Measurements from ENCODE around the gene SCO1.
A peak's percentile ranks its signal among the peaks of the same experiment; 100 is the strongest.

SCO1 gene

DNA sequence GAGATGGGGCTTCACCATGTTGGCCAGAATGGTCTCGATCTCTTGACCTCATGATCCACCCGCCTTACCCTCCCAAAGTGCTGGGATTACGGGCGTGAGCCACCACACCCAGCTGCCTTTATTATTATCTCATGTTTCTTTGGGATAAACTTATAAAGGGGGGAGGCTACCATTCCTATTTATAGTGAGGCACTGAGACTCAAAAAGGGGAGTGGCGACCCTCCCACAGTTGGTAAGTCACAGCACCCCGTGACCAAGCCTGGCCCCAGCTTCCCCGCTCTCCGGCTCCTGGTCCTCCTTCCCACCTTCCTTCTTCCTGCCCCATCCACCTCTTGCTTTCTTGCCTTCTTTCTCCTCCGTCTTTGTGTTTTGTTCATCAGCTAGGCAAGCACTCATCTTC, 45.4 kb downstream of the SCO1 start:
- DNase-seq = no peak

DNA sequence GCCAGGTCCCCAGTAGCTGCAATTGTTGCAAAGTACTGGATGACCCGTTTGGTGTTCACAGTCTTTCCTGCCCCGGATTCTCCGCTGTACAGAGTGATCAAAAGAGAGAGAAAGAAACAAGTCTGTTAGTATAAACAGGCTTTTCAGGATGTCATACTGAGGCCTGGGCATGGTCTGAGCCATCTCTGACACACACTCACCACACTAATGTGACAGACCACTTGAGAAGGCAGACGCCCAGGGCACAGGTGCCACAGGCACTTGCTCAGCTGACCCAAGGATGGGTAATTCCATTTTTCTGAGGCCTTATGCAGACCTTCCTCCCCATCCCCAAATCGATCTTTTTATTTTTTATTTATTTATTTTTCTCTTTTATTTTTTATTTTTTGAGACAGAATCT, 47.7 kb downstream of the SCO1 start:
- DNase-seq = no peak

DNA sequence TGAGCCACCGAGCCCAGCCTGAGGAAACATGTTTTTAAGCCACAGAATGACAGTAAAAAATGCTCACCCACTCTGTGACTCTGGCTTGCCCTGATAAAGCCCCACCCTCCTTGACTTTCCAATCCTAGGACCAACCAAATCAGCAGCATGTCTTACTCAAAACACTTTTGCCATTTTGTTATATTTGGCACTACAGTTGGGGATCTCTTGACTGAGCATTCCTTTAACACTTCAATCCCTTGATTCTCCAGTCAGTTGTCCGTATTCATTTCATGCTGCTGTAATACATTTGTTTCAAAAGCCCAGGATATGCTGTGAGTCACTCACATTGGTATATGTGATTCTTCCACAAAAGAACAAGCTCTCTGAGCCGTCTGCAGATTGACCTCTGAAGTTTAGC, 48.4 kb downstream of the SCO1 start:
- DNase-seq = no peak

DNA sequence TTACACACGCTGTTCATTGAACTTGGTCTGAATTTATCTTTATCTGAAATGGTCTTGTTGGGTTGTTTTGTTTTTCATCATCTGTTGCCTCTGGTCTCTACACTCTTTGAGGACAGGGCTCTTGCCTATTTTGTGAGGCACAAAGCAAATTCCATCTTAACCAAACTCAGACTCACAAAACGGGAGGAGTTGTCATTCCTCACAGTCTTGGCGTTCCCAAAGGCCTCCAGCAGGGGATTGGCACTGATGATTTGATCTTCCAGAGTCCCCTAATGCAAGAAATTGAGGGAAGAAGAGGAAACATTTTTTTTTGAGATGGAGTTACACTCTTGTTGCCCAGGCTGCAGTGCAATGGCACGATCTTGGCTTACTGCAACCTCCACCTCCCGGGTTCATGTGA, 49.0 kb downstream of the SCO1 start:
- DNase-seq = no peak

DNA sequence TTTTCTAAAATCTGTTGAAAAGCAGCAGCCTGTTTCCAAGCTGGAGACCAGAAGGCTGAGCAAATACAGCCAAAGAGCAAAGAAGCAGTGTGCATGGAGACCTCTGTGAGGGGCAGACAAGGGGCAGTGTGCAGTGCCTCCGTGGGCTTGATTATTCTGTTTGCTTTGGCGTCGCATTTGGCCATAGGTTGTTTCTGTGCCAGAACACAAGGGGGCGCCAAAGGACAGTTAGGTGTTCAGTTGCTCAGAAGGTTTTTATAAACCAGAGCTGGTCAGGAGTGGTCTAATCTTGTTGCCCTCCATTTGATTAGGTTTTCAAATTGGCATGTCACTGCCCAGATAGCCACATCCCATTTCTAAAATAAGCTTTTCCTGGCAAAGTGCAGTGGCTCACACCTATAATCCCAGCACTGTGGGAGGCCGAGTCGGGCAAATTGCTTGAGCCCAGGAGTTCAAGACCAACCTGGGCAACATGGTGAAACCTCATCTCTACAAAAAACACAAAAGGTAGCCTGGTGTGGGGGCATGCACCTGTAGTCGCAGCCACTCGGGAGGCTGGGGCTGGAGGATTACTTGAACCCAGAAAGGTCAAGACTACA, 50.8 kb downstream of the SCO1 start:
- DNase-seq = peak; percentile 66

DNA sequence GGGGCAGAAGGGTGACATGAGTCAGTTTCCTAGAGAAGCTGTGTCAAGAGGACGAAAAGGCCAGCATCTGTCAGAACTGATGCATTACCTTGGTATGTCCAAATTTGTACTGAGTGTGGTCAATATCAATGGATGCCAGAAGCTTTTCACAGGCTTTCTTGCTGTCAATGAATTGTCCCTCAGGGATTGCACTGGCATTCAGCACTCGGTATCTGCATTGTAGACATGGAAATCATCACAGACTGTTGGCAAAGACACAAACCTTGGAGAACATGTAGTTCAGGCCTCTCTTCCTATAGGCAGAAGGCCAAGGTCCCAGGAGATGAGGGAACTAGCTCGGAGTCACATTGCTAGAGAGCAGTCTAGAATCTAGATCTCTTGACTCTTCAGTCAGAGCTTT, 56.9 kb downstream of the SCO1 start:
- no peak for DNase-seq

DNA sequence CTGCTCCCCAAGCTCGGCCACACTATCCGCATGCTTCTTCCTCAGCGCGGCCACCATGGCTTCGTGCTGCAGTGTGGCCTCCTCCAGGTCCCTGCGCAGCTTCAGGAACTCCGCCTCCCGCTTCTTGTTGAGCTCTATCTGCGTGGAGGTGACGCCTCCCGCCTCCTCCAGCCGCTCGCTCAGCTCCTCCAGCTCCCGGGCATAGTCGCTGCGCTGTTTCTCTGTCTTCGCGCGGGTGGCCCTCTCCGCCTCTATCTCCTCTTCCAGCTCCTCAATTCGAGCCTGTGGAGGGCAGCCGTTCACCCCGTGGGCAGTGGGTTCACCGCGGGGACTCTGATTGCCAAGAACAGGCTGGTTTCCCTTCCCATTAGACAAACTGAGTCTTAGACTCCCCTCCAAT, 59.2 kb downstream of the SCO1 start:
- DNase-seq = no peak

DNA sequence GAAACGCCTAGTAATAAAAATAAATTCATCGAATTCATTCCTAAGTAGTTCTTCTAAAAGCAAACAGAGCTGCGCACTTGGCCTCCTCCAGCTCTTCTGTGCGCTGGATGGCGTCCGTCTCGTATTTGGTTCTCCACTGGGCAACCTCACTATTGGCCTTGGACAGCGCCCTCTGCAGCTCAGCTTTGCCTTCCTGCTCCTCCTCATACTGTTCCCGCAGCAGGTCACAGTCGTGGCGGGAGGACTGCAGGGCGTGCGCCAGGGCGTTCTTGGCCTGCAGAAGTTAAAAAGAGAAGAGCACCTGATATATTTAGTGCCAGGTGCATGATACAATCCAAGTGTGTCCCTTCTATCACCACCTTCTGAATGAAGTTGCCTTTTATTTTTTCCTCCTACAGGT, 62.0 kb downstream of the SCO1 start:
- DNase-seq = no peak

DNA sequence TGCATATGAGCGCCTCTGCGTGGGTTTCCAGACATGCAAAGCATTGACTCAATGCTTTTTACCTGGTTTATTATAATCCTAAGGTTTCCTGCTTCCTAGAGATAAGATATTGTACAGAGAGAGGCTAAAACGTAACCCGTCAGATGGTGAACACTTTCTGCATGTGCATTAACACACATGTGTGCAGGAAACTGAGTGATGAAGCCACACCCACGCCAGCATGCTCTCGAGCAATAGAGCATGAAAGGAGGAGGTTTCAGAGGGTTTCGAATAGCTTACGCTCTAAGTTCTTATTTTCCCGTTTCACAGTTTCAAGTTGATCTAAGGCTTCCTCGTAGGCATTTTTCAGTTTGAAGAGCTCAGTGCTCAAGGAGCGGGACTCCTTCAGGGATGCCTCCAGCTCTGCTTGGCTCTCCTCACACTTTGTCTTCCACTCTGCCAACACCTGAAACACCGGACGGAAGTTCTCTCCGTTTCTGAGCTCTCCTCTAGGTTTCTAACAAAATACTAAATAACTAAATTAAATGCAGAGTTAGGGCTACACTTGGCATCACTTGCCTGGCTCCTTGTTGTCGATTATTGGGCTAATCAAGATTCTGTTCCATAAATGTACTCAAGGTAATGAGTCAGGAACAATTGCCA, 63.5 kb downstream of the SCO1 start:
- DNase-seq = no peak

DNA sequence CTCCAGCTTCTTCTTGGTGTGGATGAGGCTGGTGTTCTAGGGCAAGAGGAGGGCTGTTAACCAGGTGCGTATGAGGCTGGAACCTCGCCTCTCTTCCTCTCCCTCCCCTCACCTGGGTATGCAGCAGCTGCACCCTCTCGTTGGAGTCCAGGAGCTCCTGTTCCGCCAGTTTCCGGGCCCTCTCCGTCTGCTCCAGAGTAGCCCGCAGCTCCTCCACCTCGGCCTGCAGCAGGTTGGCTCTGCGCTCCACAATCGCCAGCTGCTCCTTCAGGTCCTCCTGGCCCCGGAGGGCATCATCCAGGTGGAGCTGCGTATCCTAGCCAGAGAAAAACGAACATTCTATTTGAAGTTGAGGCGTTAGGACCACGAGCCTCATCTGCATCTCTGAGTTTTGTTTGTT, 65.6 kb downstream of the SCO1 start:
- DNase-seq = no peak

DNA sequence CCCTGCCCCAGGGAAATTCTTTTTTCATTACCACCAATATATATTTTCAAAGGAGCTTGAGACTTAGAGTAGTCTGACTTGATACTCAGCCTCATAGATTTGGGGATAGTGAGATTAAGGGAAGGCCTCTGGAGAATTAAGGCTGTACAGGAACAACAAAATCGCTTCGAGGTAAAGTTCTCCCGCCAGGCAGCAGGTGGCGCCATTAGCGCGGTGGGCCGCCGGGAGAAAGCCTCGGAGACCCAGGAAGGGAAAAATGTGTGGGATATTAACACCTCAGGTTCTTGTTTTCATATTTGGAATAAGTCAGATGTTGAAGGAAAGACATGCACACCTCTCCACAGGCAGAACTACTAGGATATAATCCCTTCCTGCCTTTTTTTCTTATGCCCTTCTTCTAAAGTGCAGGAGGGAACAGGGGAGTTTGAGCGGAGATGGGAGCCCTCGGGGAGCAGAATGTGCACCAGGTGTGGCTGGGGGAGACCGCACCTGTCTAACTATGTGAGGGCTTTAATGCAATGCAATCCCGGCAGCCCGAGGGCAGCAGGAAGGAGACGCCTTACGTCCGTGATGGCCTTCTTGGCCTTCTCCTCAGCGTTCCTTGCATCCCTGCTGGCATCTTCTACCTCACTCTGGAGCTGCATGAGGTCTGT, 66.2 kb downstream of the SCO1 start:
- DNase-seq = peak; percentile 40

DNA sequence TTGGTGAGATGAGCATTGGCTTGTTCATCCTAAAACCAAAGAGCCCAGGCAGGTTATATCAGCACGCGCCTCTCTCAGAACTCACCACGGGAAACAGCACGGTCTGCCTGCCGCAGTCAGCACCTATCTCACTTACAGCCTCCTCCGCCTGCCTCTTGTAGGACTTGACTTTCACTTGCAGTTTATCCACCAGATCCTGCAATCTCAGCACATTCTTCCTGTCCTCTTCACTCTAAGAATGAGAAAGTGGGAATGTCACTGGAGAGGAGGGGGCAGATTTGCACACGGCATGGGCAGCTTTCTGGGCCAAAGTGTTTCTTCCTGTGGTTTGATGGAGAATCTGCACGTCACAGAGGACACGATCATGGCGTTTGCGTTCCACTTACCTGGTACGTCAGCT, 67.6 kb downstream of the SCO1 start:
- DNase-seq = no peak

DNA sequence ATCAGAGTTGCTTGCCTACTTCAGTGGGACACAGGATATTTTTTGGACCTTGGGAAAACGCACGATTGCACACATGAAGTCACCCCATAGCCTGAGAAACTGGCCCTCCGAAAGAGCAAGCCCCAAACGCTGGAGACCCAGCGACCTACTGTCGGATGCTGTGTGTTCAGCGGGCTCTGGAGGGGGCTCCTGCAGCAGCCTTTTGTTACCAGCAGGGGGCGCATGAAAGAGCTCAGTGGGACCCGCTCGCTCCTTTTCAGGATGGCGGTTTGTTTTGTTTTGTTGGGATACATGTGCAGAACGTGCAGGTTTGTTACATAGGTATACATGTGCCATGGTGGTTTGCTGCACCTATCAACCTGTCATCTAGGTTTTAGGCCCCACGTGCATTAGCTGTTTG, 68.6 kb downstream of the SCO1 start:
- no peak for DNase-seq

DNA sequence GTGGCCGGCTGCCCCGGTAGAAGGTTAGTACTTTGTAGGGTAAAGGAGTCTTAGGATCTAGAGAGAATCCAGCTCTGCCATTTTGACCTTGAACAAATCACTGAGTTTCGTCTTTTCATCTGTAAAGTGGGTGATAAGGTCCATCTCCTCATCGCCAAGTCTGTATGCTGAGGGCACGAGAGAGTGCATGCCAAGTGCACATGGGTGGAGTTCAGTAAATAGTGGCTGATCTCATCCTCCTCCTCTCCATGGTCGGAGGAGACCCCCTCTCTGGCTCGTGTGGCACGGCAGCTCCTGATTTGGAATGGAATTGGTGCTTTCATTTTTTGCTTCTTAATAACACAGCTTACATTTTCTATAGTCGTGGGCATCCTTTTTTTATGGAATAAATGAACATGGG, 70.9 kb downstream of the SCO1 start:
- no peak for DNase-seq

DNA sequence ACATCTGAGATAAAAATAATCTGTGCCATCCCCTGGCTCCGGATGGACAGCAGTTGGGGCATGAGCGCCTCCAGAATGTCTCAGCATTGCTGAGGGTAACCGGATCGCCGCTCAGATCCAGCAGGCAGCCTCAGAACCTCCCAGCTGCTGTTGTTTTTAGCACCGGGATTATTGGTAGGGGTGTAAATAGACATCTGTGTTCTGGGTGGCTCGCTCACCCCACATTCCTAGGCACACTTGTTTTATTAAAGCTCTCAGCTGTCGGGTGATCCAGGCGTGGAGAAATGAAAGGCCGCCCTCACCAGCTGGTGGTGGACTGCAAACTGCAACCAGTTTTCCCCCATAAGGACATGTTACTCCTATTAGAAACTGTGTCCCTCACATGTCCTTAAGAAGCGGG, 72.4 kb downstream of the SCO1 start:
- DNase-seq = no peak

DNA sequence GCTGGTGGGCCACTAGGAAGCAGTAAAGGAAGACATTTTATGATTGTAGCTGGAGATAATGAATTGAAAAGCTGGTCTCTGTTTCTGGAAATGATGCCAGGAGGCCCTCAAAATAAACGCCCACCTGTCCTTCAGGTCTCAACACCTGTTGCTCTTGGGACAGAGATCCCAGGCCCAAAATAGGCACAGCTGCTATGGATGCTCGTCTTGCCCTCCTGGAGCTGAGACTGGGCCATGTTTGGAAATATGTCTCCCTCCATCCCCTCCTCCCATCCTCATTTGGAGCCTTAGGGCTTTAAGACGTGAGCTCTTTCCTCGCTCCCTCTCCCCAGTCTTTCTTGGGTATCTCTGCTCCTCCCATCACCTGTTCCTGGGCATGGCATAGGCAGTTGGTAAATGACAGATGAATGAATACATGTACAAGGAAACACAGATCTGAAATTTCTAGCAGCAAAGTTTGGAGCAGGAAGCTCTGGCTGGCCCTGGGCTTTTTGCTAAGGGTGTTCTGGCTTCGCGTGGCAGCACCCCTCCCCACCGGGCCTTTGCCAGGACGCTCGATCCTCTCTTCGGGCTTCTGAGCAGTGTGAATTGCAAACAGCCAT, 73.5 kb downstream of the SCO1 start:
- DNase-seq = no peak

DNA sequence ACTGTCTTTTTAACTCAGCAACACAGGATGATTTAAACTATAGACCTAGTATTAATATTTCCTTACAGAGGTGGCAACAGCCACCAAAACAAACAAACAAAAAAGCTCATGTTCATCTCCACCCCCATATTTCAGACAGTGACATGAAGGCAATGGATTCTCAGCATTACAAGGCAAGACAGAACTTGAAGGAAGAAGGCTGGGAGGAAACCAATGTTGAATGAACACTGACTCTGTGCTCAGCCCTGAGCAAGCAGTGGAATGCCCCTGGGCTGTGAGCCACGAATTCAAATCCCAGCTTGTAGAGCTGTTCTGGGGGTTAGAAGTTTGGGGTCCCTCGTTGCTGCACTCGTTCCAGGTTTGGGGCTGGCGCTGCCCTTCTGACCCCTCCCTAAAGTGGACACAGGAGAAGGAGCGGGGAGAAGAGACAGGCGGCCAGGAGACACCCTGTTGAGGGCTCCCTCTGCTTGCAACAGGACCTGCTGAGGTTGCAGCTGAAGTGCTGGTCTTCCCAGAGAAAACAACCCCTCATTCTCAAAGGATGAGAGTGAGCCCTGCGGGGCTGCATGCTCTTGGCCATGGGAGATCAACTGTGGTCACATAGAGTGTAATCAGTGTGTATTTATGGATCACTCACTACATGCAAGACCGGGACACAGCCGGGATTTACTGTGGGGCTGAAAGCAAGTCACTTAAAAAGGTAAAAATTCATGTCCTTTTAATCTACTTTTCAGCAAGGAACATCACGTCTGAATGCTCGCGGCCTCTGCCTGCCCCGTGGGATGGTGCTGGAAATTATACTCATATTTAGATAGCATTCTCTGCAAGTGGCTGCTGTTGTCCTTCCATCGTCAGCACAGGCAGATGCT, 74.5 kb downstream of the SCO1 start:
- no peak for DNase-seq
